ENCODE measurements around the gene SCOC.

Gene SCOC

GRCh38 chr4:140357868-140358267 is 15.6 kb upstream of the SCOC start:
- DNase-seq (ENCODE audit: low read depth), result no peak
- no peak overlapping the region for H3K4me3 ChIP-seq (ENCODE audit: low read depth, low read length)
- TF ChIP-seq, protein P1, sequence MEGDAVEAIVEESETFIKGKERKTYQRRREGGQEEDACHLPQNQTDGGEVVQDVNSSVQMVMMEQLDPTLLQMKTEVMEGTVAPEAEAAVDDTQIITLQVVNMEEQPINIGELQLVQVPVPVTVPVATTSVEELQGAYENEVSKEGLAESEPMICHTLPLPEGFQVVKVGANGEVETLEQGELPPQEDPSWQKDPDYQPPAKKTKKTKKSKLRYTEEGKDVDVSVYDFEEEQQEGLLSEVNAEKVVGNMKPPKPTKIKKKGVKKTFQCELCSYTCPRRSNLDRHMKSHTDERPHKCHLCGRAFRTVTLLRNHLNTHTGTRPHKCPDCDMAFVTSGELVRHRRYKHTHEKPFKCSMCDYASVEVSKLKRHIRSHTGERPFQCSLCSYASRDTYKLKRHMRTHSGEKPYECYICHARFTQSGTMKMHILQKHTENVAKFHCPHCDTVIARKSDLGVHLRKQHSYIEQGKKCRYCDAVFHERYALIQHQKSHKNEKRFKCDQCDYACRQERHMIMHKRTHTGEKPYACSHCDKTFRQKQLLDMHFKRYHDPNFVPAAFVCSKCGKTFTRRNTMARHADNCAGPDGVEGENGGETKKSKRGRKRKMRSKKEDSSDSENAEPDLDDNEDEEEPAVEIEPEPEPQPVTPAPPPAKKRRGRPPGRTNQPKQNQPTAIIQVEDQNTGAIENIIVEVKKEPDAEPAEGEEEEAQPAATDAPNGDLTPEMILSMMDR (IDR thresholded peaks at IDR 0.05; ENCODE audit: low read depth, low read length, missing control alignments), result no peak

- TF ChIP-seq, protein P1 (IDR thresholded peaks at IDR 0.05; ENCODE audit: low read depth, low read length, missing control alignments), result no peak
- no peak overlapping the region for H3K4me3 ChIP-seq (ENCODE audit: low read depth, low read length)
- DNase-seq (ENCODE audit: low read depth), result no peak
These were observed 15.2 kb upstream of the SCOC start for GRCh38 chr4:140358281-140358680.

DNA sequence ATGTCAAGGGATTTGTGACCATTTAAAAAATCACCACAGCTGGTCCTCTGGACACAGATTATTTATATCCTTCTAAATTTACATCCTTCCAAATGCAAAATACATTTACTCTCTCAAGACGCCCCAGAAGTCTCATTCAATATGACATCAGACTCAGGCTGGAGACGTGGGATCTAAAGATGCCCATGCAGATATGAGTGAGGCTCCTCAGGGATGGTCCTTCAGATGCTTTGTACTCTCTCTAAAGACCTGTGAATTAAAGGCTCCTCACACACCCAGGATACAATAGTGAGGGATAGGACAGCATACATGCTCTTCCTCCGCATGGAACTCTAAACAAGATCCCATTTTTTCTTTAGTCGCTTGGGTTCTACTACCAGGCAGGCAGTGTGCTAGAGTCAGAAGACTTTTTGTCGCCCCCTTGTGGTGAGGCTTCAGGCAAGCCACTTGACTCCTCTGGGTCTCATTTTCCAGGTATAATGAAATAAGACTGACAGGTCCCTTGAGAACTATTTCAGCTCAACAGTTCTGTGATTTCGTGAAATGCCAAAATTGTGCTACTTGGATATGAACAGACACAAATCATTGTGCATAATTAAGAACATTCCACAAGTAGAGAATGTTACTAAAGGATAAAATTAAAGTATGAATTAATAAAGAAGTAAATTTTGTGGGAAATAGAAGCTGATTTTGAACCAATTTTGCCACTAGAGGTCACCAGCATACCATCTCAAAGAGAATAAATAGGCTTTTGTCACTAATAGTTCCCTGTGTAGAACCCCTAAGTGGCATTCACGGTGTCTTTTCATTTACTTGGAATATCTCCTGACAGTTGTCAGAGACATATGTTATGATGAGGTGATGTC is 13.7 kb upstream of the SCOC start:
- TF ChIP-seq, protein P1 (IDR thresholded peaks at IDR 0.05; ENCODE audit: low read depth, low read length, missing control alignments), result peak; percentile 74
- peak; percentile 51 for DNase-seq (ENCODE audit: low read depth)
- no peak overlapping the region for H3K4me3 ChIP-seq (ENCODE audit: low read depth, low read length)

DNA sequence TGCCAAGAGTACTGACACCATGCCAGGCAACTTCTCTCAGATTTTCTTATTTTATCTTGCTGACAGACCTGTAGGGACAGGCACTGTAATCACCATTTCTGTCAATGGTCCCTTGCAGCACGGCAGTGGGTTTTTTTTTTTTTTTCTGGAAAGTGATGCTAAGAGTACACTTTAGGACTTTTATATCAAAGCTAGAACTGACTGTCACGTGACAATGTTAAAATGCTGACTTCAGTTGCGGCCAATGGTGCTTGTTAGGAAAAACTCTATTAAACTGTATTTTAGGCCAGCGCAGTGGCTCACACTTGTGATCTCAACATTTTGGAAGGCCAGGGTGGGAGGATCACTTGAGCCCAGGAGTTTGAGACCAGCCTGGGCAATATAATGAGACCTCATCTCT is 12.3 kb upstream of the SCOC start:
- TF ChIP-seq, protein P1 (IDR thresholded peaks at IDR 0.05; ENCODE audit: low read depth, low read length, missing control alignments), result no peak
- H3K4me3 ChIP-seq (ENCODE audit: low read depth, low read length), result no peak overlapping the region
- no peak for DNase-seq (ENCODE audit: low read depth)

GRCh38 chr4:140363051-140363450 is 10.4 kb upstream of the SCOC start:
- no peak overlapping the region for H3K4me3 ChIP-seq (ENCODE audit: low read depth, low read length)
- TF ChIP-seq, protein P1 (IDR thresholded peaks at IDR 0.05; ENCODE audit: low read depth, low read length, missing control alignments), result no peak

GRCh38 chr4:140363558-140363957 is 9.9 kb upstream of the SCOC start:
- DNase-seq (ENCODE audit: low read depth), result no peak
- H3K4me3 ChIP-seq (ENCODE audit: low read depth, low read length), result no peak overlapping the region
- TF ChIP-seq, protein P1 (IDR thresholded peaks at IDR 0.05; ENCODE audit: low read depth, low read length, missing control alignments), result no peak

More at GRCh38 chr4:140363051-140363450, 10.4 kb upstream of the SCOC start:
- DNase-seq (ENCODE audit: low read depth), result no peak

DNA sequence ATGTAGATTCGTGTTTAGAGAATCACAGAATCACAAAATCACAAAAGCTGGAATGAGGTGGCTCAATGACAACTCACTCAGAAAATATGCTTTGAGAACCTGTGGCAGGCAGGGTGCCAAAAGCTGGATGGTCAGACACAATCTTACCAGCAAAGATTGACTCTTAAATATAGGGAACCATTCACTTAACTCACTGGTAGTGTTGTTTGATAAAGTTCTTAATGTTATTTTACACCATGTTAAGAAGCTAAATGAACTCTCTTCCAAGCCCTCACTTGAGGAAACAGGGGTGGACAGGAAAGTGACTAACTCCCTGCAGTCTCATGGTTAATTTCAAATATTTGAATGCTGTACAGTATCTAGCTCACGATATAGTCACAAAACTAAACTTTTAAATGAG is 5.7 kb upstream of the SCOC start:
- no peak overlapping the region for H3K4me3 ChIP-seq (ENCODE audit: low read depth, low read length)
- TF ChIP-seq, protein P1 (IDR thresholded peaks at IDR 0.05; ENCODE audit: low read depth, low read length, missing control alignments), result no peak
- no peak for DNase-seq (ENCODE audit: low read depth)
